ENCODE measurements around the gene FBF1.
"Not testable (repeated sequence)": the region's sequence is repeated elsewhere in the genome, so short reads cannot be mapped to it uniquely, and the experiment has no call there.

FBF1 gene

GRCh38 chr17:75976175-75976848 lies 35.5 kb upstream of the FBF1 start:
- no peak for TF ChIP-seq CTCF (IDR thresholded peaks at IDR 0.05)
- no peak overlapping the region for H3K27ac ChIP-seq
- peak overlapping the region; percentile 49 for H3K4me2 ChIP-seq (ENCODE audit: low read length)

GRCh38 chr17:75975757-75976174 lies 34.9 kb upstream of the FBF1 start:
- Histone ChIP-seq H3K4me1 (peaks cover 6% of the 10 kb centered on the region), H3K36me3 (ENCODE audit: control insufficient read depth, insufficient read depth, low read length) (no peaks in the 10 kb centered on the region), H3K9me3 (ENCODE audit: control insufficient read depth, low read length) (no peaks in the 10 kb centered on the region), H3K27me3 (ENCODE audit: control insufficient read depth, insufficient read depth, low read length) (no peaks in the 10 kb centered on the region), H3K9ac (no peak overlapping the region), H3K4me2 (ENCODE audit: low read length) (peak overlapping the region; percentile 49), H3K4me3 (ENCODE audit: low read depth, low read length) (peak overlapping the region; percentile 14), H2AFZ (no peak overlapping the region), H3K79me2 (peaks cover 13% of the 10 kb centered on the region), H3K27ac (no peak overlapping the region)
- TF ChIP-seq CTCF (IDR thresholded peaks at IDR 0.05) = no peak

More at GRCh38 chr17:75976175-75976848, 35.5 kb upstream of the FBF1 start:
- H3K27me3 ChIP-seq (ENCODE audit: control insufficient read depth, insufficient read depth, low read length) = no peaks in the 10 kb centered on the region
- H3K36me3 ChIP-seq (ENCODE audit: control insufficient read depth, insufficient read depth, low read length) = no peaks in the 10 kb centered on the region
- H2AFZ ChIP-seq = no peak overlapping the region
- peaks cover 6% of the 10 kb centered on the region for H3K4me1 ChIP-seq
- H3K9me3 ChIP-seq (ENCODE audit: control insufficient read depth, low read length) = no peaks in the 10 kb centered on the region
- H3K9ac ChIP-seq = no peak overlapping the region
- peak overlapping the region; percentile 14 for H3K4me3 ChIP-seq (ENCODE audit: low read depth, low read length)
- H3K79me2 ChIP-seq = peaks cover 16% of the 10 kb centered on the region

GRCh38 chr17:75975187-75975586 lies 34.3 kb upstream of the FBF1 start:
- not testable (repeated sequence) for H3K4me2 ChIP-seq (ENCODE audit: low read length); H3K27ac ChIP-seq; H3K36me3 ChIP-seq (ENCODE audit: control insufficient read depth, insufficient read depth, low read length); H3K27me3 ChIP-seq (ENCODE audit: control insufficient read depth, insufficient read depth, low read length); H3K4me3 ChIP-seq (ENCODE audit: low read depth, low read length); H3K9ac ChIP-seq; H2AFZ ChIP-seq; H3K9me3 ChIP-seq (ENCODE audit: control insufficient read depth, low read length); H3K4me1 ChIP-seq
- peaks cover 13% of the 10 kb centered on the region for H3K79me2 ChIP-seq

- no peak for TF ChIP-seq CTCF (IDR thresholded peaks at IDR 0.05)
- Histone ChIP-seq H3K9ac (no peak overlapping the region), H3K4me2 (ENCODE audit: low read length) (no peak overlapping the region), H3K36me3 (ENCODE audit: control insufficient read depth, insufficient read depth, low read length) (no peaks in the 10 kb centered on the region), H3K4me1 (no peaks in the 10 kb centered on the region), H3K27ac (no peak overlapping the region), H3K79me2 (peaks cover 19% of the 10 kb centered on the region), H3K4me3 (ENCODE audit: low read depth, low read length) (no peak overlapping the region), H3K9me3 (ENCODE audit: control insufficient read depth, low read length) (no peaks in the 10 kb centered on the region), H3K27me3 (ENCODE audit: control insufficient read depth, insufficient read depth, low read length) (no peaks in the 10 kb centered on the region), H2AFZ (no peak overlapping the region)
Observed at GRCh38 chr17:75970626-75971025, 29.8 kb upstream of the FBF1 start.

- Histone ChIP-seq H3K4me3 (ENCODE audit: low read depth, low read length) (no peak overlapping the region), H3K9me3 (ENCODE audit: control insufficient read depth, low read length) (no peaks in the 10 kb centered on the region), H3K9ac (no peak overlapping the region), H3K36me3 (ENCODE audit: control insufficient read depth, insufficient read depth, low read length) (no peaks in the 10 kb centered on the region), H3K27me3 (ENCODE audit: control insufficient read depth, insufficient read depth, low read length) (no peaks in the 10 kb centered on the region), H3K27ac (no peak overlapping the region), H3K4me1 (no peaks in the 10 kb centered on the region), H3K79me2 (peaks cover 17% of the 10 kb centered on the region), H3K4me2 (ENCODE audit: low read length) (no peak overlapping the region), H2AFZ (no peak overlapping the region)
- no peak for TF ChIP-seq CTCF (IDR thresholded peaks at IDR 0.05)
Observed at GRCh38 chr17:75970011-75970523, 29.2 kb upstream of the FBF1 start.

GRCh38 chr17:75969044-75969443 lies 28.2 kb upstream of the FBF1 start:
- H3K27me3 ChIP-seq (ENCODE audit: control insufficient read depth, insufficient read depth, low read length); H3K27ac ChIP-seq; H3K36me3 ChIP-seq (ENCODE audit: control insufficient read depth, insufficient read depth, low read length); H3K4me2 ChIP-seq (ENCODE audit: low read length); H3K4me3 ChIP-seq (ENCODE audit: low read depth, low read length); H3K4me1 ChIP-seq; H3K9ac ChIP-seq; H2AFZ ChIP-seq; H3K9me3 ChIP-seq (ENCODE audit: control insufficient read depth, low read length): not testable (repeated sequence)
- peaks cover 20% of the 10 kb centered on the region for H3K79me2 ChIP-seq
